NCI-H510A treated with DMSO at 0.1 percent for 48 hours (cell line): ENCODE data around the gene TTC32.

Experiments
- DNase-seq: peaks from one replicate; lab custom pipeline; 2025; lab: John Stamatoyannopoulos, UW

The TTC32 gene

GRCh38 chr2:19876751-19877150, 25.0 kb downstream of the TTC32 start:
- DNase-seq: no peak

- no peak for DNase-seq
Measured at GRCh38 chr2:19875280-19875679, 26.5 kb downstream of the TTC32 start.

DNA sequence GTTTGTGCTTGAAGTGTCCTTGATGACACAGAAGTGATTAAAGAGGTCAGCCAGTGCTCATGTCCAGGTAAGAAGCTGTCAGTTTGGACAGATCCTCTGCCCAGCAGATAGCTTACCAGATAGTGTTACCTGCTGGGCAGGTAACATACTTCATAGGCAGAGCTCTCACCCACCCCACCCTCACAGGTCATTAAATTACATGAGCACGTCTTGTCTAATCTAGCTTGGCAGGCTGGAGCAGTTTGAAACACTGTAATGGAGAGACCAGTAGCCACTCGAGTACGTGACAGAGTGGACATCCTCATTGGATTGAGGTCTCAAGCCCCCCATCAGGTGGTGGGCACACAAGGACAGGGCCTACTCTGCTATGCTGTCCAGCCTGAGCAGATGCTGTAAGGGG, 27.1 kb downstream of the TTC32 start:
- no peak for DNase-seq

DNA sequence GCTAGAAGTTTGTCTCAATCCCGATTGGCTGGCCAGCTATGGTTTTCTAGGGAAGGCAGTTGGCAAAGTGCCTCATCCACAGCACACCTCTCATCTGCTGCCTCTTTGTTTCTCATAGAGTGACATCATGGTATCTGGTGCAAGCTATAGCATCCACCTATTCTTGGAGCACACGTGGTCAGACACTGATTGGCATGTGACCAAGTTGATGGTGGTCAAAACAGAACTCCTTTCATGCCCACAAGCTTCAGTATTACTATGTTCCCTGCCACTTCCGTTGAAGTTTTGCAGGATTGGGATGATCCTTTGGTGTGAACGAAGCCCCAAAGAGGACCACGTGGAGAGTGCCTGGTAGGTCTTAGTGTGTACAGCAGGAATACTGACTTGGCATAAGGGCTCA, 28.8 kb downstream of the TTC32 start:
- no peak for DNase-seq

GRCh38 chr2:19872302-19872701, 29.5 kb downstream of the TTC32 start:
- DNase-seq: no peak

DNA sequence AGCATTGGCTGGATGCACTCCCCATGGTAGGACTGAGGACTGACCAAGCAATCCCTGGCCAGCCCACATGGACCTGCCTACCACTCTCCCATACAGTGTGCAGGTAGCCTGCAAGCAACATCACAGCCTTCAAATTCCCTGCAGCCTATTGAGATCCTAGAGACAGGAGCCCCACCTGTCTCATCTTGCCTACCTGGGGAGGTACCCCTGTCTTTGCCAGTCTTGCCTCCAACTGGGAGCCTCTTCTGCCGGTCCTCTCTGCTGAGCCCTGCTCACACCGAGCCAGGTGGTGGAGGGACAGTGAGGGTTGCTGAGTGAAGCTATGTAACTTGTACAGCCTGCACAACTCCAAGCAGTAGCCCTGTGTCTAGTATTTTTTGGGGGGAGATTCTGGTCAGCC, 29.9 kb downstream of the TTC32 start:
- no peak for DNase-seq

GRCh38 chr2:19870792-19871191, 31.0 kb downstream of the TTC32 start:
- no peak for DNase-seq

GRCh38 chr2:19868701-19869580, 32.8 kb downstream of the TTC32 start:
- DNase-seq: peak; percentile 72

DNA sequence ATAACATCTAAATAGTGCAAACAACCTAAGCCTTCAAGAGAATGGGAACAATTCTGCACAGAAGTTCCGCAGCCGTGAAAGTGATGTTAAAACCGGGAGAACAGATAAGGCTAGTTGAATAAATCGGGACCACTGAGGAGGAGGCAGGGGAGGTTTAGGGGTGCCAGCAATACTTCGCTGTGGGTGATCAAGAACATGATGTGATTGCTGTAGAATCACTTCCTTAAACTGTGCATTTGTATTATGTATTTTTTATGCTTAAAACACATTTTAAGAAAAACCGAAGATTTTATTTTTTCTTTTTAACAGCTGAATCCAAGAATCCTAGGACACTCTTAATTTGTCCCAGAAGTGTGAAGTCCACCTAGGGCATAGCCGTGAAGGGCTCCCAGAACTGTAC, 33.6 kb downstream of the TTC32 start:
- no peak for DNase-seq

DNA sequence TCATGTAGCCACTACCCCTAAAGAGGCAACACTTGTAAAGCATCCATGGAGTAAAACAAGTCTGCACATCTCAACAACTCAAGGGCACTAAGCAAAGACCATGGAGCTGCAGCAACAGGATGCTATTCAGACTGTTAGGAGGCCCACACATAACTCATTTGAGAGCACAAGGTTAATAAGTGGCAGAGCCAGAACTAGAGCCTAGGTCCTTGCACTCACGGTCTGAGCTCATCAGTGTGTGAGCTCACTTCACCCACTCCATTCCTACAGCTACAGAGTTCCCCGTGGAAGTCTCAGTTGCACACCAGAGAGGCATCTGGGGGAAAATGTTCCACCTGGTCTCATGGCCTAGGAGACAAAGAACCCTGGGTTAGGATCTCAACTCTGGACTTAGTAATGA, 35.0 kb downstream of the TTC32 start:
- no peak for DNase-seq

GRCh38 chr2:19865151-19865550, 36.6 kb downstream of the TTC32 start:
- no peak for DNase-seq

GRCh38 chr2:19864381-19864780, 37.4 kb downstream of the TTC32 start:
- no peak for DNase-seq

- peak; percentile 38 for DNase-seq
Measured at GRCh38 chr2:19863303-19864041, 38.3 kb downstream of the TTC32 start.

- DNase-seq: no peak
Measured at GRCh38 chr2:19861813-19862212, 40.0 kb downstream of the TTC32 start.

- peak; percentile 61 for DNase-seq
Measured at GRCh38 chr2:19860022-19860421, 41.8 kb downstream of the TTC32 start.

GRCh38 chr2:19859565-19859964, 42.2 kb downstream of the TTC32 start:
- DNase-seq: no peak

GRCh38 chr2:19857806-19858205, 44.0 kb downstream of the TTC32 start:
- no peak for DNase-seq

GRCh38 chr2:19857100-19857499, 44.7 kb downstream of the TTC32 start:
- DNase-seq: no peak

GRCh38 chr2:19855542-19856431, 46.0 kb downstream of the TTC32 start:
- DNase-seq: no peak

DNA sequence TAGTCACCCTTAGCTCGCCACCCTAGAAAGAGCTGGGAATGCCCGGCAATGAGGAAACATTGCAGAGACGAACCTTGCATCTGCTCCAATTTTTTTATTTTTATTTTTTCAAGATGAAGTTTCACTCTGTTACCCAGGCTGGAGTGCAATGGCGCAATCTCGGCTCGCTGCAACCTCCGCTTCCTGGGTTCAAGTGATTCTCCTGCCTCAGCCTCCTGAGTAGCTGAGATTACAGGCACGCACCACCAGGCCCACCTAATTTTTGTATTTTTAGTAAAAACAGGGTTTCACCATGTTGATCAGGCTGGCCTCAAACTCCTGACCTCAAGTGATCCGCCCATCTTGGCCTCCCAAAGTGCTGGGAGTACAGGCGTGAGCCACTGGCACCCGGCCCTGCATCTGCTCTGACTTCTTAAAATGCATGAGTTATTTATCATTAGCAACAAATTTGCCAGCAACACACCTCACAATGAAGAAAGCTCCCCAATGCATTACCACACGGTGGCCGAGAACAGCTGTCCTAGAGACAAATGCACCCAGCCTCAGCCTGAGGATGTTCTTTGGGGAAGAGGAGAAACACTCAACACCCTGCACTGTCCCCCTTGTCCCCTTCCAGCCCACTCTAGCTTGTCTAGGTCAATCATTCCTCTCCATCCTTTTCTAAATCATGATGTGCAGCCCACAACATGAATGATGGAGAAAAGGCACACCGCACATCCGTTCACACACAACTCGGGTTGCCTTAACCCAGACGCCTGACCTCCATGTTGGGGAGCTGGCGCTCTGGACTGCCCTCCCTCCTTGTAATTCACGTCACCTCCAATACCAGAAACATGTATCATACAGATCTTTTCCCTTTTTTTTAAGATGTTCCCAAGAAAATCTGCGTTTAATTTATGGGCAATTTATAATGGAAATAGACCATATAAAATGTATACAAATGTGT, 46.9 kb downstream of the TTC32 start:
- DNase-seq: no peak

DNA sequence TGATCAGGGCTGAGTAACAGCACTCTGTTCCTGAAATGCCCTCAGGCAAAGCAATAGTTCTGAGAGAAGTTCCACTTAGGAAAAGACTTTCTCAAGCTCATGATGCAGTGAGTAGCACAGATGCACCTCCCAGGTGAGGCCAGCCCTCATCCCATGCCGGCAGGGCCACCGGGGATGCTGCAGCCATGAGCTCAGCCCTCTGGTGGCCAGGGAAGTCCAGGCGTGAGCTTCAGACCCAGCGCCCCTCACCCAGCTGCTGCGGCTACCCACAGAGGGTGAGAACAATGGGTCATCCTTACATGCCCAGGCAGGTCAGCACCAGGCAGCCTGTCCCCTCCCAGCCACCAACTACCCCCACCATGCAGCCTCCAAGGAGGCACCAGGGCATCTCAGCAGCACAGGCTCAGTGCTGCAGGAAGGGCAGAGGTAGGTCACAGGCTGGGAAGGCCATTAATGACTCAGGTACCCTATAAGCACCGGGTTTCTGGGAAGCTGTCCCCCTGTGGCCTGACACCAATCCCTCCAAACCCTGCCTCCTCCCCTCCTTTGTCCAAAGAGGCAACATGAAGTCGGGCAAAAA, 50.6 kb downstream of the TTC32 start:
- DNase-seq: no peak
